NCI-H1092 treated with DMSO at 0.1 percent for 48 hours (cell line): ENCODE data around the gene ABHD16A.
A peak's percentile ranks its signal among the peaks of the same experiment; 100 is the strongest.

ENCODE experiments used
- DNase-seq: peaks from one replicate; lab custom pipeline; 2025; lab: John Stamatoyannopoulos, UW

Gene ABHD16A

GRCh38 chr6:31689249-31690110 lies 13.6 kb downstream of the ABHD16A start:
- DNase-seq, result no peak

- no peak for DNase-seq
Measured at GRCh38 chr6:31687860-31688693, 15.0 kb downstream of the ABHD16A start.

GRCh38 chr6:31687321-31687720 lies 15.8 kb downstream of the ABHD16A start:
- DNase-seq, result no peak

- DNase-seq, result no peak
Measured at GRCh38 chr6:31686483-31686882, 16.6 kb downstream of the ABHD16A start.

- no peak for DNase-seq
Measured at GRCh38 chr6:31683591-31683990, 19.5 kb downstream of the ABHD16A start.

- peak; percentile 49 for DNase-seq
Measured at GRCh38 chr6:31681135-31681671, 21.9 kb downstream of the ABHD16A start.

GRCh38 chr6:31680226-31681134 lies 22.6 kb downstream of the ABHD16A start, which contains the start of gene LY6G5C:
Gene LY6G5C (minus strand): TSS chr6:31681067. CDS start chr6:31680373, 694 bp downstream.
- DNase-seq, result peak; percentile 76

GRCh38 chr6:31677955-31678354 lies 25.2 kb downstream of the ABHD16A start:
- no peak for DNase-seq

GRCh38 chr6:31676904-31677303 lies 26.2 kb downstream of the ABHD16A start:
- DNase-seq, result no peak

- no peak for DNase-seq
Measured at GRCh38 chr6:31676322-31676903, 26.7 kb downstream of the ABHD16A start.

- DNase-seq, result no peak
Measured at GRCh38 chr6:31669676-31670075, 33.4 kb downstream of the ABHD16A start, which contains the start of gene LY6G5B. Gene LY6G5B (plus strand): TSS chr6:31669976. CDS start chr6:31670951, 975 bp downstream.

- no peak for DNase-seq
Measured at GRCh38 chr6:31666337-31666965, 36.7 kb downstream of the ABHD16A start.

GRCh38 chr6:31665501-31666336 lies 37.4 kb downstream of the ABHD16A start, which contains the start of gene CSNK2B:
Gene CSNK2B (plus strand): TSS chr6:31666080. CDS start chr6:31666832, 752 bp downstream.
- DNase-seq, result peak; percentile 94

- peak; percentile 83 for DNase-seq
Measured at GRCh38 chr6:31664790-31665500, 38.2 kb downstream of the ABHD16A start, which contains the start of gene GPANK1. Gene GPANK1 (minus strand): TSS chr6:31664997. CDS start chr6:31664478, 519 bp downstream.

GRCh38 chr6:31663961-31664789 lies 38.9 kb downstream of the ABHD16A start:
- no peak for DNase-seq

- DNase-seq, result no peak
Measured at GRCh38 chr6:31663126-31663960, 39.8 kb downstream of the ABHD16A start.
